ENCODE results near the gene FGFRL1. TPM values are rescaled to one million over a fixed set of nuclear protein-coding genes. Genes with fewer than 3 reads are reported as not detected.
A peak's percentile ranks its signal among the peaks of the same experiment; 100 is the strongest.
"Not testable (repeated sequence)": the region's sequence is repeated elsewhere in the genome, so short reads cannot be mapped to it uniquely, and the experiment has no call there.

The FGFRL1 gene
- total and polyA plus RNA-seq, 4 donors, result 6.9 to 32.9 (median 24.2) TPM

DNA sequence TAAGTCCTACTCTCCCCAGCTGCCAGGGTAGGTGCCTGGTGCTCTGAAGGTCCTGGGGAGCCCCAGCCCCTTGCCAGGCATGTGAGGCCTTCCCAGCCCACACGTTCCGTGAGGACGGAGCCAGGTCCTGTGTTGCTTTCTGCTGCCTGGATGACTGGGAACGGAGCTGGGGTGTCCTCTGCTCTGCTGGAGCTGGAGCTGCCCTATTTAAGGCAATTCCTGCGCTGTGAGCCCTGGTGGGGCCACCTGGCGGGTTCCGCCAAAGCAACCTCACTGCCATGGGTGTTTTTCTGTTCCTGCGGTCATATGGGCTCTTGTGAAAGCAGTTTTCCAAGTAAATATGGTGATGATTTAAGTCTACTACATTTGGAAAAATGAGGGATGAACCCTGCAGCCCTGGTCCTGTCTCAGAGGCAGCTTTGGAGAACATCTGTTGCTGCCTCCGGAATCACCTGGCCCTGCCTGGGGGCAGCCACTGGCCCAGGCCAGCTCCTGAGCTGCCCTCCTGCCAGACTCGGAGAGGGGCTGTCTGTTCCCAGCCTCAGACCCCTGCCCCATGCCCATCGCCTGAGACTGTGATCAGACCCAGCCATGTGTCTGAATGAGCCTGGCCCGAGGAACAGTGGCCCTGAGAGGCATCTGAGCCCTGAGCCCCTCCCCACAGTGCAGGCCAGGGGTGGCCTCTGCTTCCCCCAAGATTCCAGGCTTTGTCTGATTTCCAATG, 33.2 kb downstream of the FGFRL1 start:
- no peaks in the 10 kb centered on the region for H3K36me3 ChIP-seq (ENCODE audit: control insufficient read depth in 1 of 2, insufficient read depth in 2 of 2, low read length in 1 of 2)
- intact Hi-C loops (cut with DNase I), result loop anchor here in 1 of 2 donors (10.0 kb wide), 1 partner anchor 670 kb away; the partner anchor contains the start of gene SLBP
- peak overlapping the region; percentile 69 to 82 for H3K27ac ChIP-seq (ENCODE audit: low read depth in 1 of 2, low read length in 2 of 2)
- 70 to 74% methylated on average over 12 of the region's 12 CpGs for WGBS, 2 donors
- no peaks in the 10 kb centered on the region for H3K27me3 ChIP-seq (ENCODE audit: control insufficient read depth in 1 of 2, insufficient read depth in 2 of 2, low read length in 1 of 2)
- H3K9me3 ChIP-seq (ENCODE audit: control insufficient read depth, low read length), result no peaks in the 10 kb centered on the region
- ATAC-seq (ENCODE audit: low FRiP score) (no peak), DNase-seq (peak; percentile 58 to 77)
- H3K4me1 ChIP-seq (ENCODE audit: control insufficient read depth in 1 of 2, insufficient read depth in 2 of 2, low read length in 2 of 2), result no peaks in the 10 kb centered on the region
- H3K4me3 ChIP-seq (ENCODE audit: low read length in 2 of 2), result no peak overlapping the region

DNA sequence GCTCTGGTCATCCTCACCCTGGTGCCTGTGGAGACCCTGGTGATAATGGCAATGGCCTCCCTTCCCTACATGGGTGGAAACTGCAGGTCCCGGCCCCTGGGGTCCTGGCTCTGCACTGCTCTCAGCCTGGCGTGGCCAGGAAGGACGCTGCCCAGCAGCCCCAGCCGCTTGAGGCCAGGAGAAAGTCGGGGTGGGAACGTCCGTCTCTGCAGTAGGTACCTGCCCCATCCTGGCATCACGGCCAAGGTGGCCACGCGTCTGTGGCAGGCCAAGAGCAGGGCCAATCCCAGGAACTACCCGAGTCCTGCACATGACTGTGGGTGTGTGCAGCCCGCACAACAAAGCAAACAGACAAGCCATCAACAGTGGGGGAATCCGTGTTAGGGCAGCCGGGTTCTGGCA, 33.8 kb downstream of the FGFRL1 start:
- Histone ChIP-seq H3K27me3 (ENCODE audit: control insufficient read depth in 1 of 2, insufficient read depth in 2 of 2, low read length in 1 of 2) (no peaks in the 10 kb centered on the region), H3K4me1 (ENCODE audit: control insufficient read depth in 1 of 2, insufficient read depth in 2 of 2, low read length in 2 of 2) (no peaks in the 10 kb centered on the region), H3K36me3 (ENCODE audit: control insufficient read depth in 1 of 2, insufficient read depth in 2 of 2, low read length in 1 of 2) (no peaks in the 10 kb centered on the region), H3K27ac (ENCODE audit: low read depth in 1 of 2, low read length in 2 of 2) (peak overlapping the region in 1 of 2 donors; percentile 82), H3K4me3 (ENCODE audit: low read length in 2 of 2) (no peak overlapping the region), H3K9me3 (ENCODE audit: control insufficient read depth, low read length) (no peaks in the 10 kb centered on the region)
- DNase-seq (peak; percentile 48 to 70), ATAC-seq (ENCODE audit: low FRiP score) (no peak)
- 91 to 92% methylated on average over 14 of the region's 14 CpGs for WGBS, 2 donors
- intact Hi-C loops (cut with DNase I), result loop anchor here in 1 of 2 donors (10.0 kb wide), 1 partner anchor 670 kb away; the partner anchor contains the start of gene SLBP

DNA sequence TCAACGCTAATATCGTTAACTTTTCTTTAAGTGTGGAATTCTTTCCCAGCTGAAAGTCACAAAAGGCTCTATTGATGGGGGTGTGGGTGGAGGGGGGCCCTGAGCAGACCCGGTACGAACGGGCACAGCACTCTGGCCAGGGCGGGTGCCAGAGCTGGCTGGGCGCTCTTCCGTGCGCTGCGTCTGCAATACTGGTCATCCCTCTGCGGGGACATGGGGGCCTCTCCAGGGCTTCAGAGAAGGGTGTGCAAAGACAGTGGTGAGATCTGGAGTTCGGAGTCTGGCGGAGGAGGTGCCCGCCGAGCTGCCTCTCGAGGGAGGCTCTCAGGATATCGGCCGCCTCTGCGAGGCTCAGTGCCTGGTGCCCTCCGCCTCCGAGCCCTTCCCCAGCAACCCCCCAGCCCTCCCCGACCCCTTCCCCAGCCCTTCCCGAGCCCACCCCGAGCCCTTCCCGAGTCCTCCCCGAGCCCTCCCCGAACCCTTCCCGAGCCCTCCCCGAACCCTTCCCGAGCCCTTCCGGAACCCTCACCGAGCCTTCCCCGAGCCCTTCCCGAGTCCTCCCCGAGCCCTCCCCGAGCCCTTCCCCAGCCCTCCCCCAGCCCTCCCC, 34.3 kb downstream of the FGFRL1 start:
- no peaks in the 10 kb centered on the region for H3K4me1 ChIP-seq (ENCODE audit: control insufficient read depth in 1 of 2, insufficient read depth in 2 of 2, low read length in 2 of 2)
- DNase-seq, result peak; percentile 40 to 76
- H3K36me3 ChIP-seq (ENCODE audit: control insufficient read depth in 1 of 2, insufficient read depth in 2 of 2, low read length in 1 of 2), result no peaks in the 10 kb centered on the region
- intact Hi-C loops (cut with DNase I), result loop anchor here in 1 of 2 donors (10.0 kb wide), 1 partner anchor 669 kb away; the partner anchor contains the start of gene SLBP
- H3K4me3 ChIP-seq (ENCODE audit: low read length in 2 of 2), result no peak overlapping the region
- H3K9me3 ChIP-seq (ENCODE audit: control insufficient read depth, low read length), result no peaks in the 10 kb centered on the region
- no peak for ATAC-seq (ENCODE audit: low FRiP score)
- H3K27ac ChIP-seq (ENCODE audit: low read depth in 1 of 2, low read length in 2 of 2), result no peak overlapping the region
- 81 to 82% methylated on average over 24 to 36 of the region's 36 CpGs for WGBS, 2 donors
- no peaks in the 10 kb centered on the region for H3K27me3 ChIP-seq (ENCODE audit: control insufficient read depth in 1 of 2, insufficient read depth in 2 of 2, low read length in 1 of 2)

DNA sequence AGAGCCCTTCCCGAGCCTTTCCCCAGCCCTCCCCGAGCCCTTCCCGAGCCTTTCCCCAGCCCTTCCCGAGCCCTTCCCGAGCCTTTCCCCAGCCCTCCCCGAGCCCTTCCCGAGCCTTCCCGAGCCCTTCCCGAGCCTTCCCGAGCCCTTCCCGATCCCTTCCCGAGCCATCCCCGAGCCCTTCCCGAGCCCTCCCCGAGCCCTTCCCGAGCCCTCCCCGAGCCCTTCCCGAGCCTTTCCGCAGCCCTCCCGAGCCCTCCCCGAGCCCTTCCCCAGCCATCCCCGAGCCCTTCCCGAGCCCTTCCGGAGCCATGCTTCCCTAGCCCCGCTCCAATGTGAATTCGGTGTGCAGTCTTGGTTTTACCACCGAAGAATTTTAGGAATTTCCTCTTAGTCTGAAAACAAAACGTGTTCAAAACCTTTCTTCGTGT, 35.2 kb downstream of the FGFRL1 start:
- not testable (repeated sequence) for H3K27ac ChIP-seq (ENCODE audit: low read depth in 1 of 2, low read length in 2 of 2); H3K36me3 ChIP-seq (ENCODE audit: control insufficient read depth in 1 of 2, insufficient read depth in 2 of 2, low read length in 1 of 2); H3K27me3 ChIP-seq (ENCODE audit: control insufficient read depth in 1 of 2, insufficient read depth in 2 of 2, low read length in 1 of 2); H3K9me3 ChIP-seq (ENCODE audit: control insufficient read depth, low read length); H3K4me3 ChIP-seq (ENCODE audit: low read length in 2 of 2); ATAC-seq (ENCODE audit: low FRiP score); H3K4me1 ChIP-seq (ENCODE audit: control insufficient read depth in 1 of 2, insufficient read depth in 2 of 2, low read length in 2 of 2)
- DNase-seq, result peak; percentile 75 to 89
- WGBS, 2 donors, result 12 to 17% methylated on average over 29 of the region's 29 CpGs
- intact Hi-C loops (cut with DNase I), result loop anchor here in 1 of 2 donors (10.0 kb wide), 1 partner anchor 668 kb away; the partner anchor contains the start of gene SLBP

DNA sequence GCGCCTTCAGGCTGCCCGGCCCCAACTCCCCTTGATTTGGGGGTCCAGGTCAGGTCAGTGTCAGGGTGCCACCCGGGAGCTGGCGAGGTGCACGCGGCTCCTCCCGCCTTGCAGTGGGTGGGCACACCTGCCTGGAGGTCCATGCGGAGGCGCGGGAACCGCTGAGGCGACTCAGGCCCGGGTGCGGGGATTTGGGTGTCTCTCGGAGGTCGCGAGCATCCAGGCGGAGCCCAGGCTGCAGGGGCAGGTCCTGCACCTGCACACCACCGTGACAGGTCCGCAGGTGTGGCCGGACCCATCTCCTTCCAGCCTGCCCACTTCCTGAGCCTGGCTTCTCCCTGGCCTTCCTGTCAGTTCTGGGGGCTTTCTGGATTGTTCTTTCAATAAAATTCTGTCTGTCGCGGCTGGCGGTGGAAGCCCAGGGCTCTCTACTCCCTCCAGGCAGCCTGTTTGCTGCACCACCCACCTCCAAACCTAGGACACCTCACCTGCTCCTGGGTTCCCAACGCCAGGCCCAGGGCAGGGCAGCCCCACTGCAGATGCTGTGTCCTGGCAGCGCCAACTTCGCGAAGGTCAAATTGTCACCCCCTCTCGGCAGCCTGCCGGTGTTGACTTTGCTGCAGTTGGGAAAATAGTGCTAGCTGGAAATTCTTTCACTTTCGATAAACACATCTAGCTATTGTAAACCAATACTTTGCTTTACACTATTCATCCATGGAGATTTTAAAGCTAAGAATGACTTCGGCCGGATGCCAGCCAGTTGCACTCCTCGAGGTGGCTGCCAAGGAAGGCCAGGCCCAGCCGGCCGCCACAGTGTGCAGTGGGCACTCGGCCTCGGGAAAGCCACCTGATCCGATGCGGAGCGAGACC, 35.9 kb downstream of the FGFRL1 start:
- Histone ChIP-seq H3K4me1 (ENCODE audit: control insufficient read depth in 1 of 2, insufficient read depth in 2 of 2, low read length in 2 of 2) (no peaks in the 10 kb centered on the region), H3K27ac (ENCODE audit: low read depth in 1 of 2, low read length in 2 of 2) (no peak overlapping the region), H3K4me3 (ENCODE audit: low read length in 2 of 2) (no peak overlapping the region), H3K9me3 (ENCODE audit: control insufficient read depth, low read length) (no peaks in the 10 kb centered on the region), H3K36me3 (ENCODE audit: control insufficient read depth in 1 of 2, insufficient read depth in 2 of 2, low read length in 1 of 2) (no peaks in the 10 kb centered on the region), H3K27me3 (ENCODE audit: control insufficient read depth in 1 of 2, insufficient read depth in 2 of 2, low read length in 1 of 2) (no peaks in the 10 kb centered on the region)
- intact Hi-C loops (cut with DNase I), result loop anchor here in 1 of 2 donors (10.0 kb wide), 1 partner anchor 667 kb away; the partner anchor contains the start of gene SLBP
- 38 to 45% methylated on average over 38 to 41 of the region's 41 CpGs for WGBS, 2 donors
- ATAC-seq (ENCODE audit: low FRiP score) (no peak), DNase-seq (peak; percentile 56 to 80)

DNA sequence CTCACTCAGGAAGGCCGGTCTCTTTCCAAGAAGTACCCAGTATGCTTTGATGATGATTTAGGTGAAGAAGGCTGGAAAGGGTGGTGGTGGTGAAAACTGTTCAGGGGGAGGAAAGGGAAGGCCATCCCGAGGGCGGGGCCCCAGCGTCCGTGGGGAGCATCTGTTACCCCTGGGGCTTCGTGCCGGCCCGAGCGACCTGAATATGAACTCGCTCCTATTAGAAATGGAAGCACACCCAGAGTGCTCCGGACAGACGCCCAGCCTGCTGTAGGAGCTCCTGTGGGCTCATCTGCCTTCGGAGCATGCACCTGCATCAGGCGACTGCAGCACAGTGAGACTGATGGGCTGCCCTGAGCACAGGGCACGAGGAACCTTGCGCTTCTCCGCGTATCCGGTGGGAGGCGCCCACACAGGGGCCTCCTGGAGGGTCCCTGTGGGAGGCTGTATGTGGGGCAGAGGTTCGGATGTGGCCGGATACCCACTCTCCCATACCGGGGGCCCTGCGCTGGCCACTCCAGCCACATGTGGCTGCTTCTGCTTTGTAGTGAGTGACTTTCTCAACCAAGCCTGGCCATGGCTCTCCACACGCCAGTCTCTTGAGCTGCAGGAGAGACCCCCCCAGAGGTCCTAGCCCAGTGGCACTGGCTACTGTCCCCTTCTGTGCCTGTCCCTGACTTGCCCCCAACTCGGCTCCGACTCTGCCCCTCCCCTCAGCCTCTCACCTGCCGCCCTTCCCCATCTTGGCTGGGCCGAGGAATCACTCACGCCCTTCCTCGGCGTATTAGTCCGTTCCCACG, 36.7 kb downstream of the FGFRL1 start:
- no peaks in the 10 kb centered on the region for H3K9me3 ChIP-seq (ENCODE audit: control insufficient read depth, low read length)
- 83 to 86% methylated on average over 33 to 34 of the region's 34 CpGs for WGBS, 2 donors
- H3K4me1 ChIP-seq (ENCODE audit: control insufficient read depth in 1 of 2, insufficient read depth in 2 of 2, low read length in 2 of 2), result no peaks in the 10 kb centered on the region
- intact Hi-C loops (cut with DNase I), result loop anchor here in 1 of 2 donors (10.0 kb wide), 1 partner anchor 667 kb away; the partner anchor contains the start of gene SLBP
- DNase-seq (peak; percentile 44 to 79), ATAC-seq (ENCODE audit: low FRiP score) (no peak)
- no peak overlapping the region for H3K27ac ChIP-seq (ENCODE audit: low read depth in 1 of 2, low read length in 2 of 2)
- no peaks in the 10 kb centered on the region for H3K27me3 ChIP-seq (ENCODE audit: control insufficient read depth in 1 of 2, insufficient read depth in 2 of 2, low read length in 1 of 2)
- H3K36me3 ChIP-seq (ENCODE audit: control insufficient read depth in 1 of 2, insufficient read depth in 2 of 2, low read length in 1 of 2), result no peaks in the 10 kb centered on the region
- no peak overlapping the region for H3K4me3 ChIP-seq (ENCODE audit: low read length in 2 of 2)

DNA sequence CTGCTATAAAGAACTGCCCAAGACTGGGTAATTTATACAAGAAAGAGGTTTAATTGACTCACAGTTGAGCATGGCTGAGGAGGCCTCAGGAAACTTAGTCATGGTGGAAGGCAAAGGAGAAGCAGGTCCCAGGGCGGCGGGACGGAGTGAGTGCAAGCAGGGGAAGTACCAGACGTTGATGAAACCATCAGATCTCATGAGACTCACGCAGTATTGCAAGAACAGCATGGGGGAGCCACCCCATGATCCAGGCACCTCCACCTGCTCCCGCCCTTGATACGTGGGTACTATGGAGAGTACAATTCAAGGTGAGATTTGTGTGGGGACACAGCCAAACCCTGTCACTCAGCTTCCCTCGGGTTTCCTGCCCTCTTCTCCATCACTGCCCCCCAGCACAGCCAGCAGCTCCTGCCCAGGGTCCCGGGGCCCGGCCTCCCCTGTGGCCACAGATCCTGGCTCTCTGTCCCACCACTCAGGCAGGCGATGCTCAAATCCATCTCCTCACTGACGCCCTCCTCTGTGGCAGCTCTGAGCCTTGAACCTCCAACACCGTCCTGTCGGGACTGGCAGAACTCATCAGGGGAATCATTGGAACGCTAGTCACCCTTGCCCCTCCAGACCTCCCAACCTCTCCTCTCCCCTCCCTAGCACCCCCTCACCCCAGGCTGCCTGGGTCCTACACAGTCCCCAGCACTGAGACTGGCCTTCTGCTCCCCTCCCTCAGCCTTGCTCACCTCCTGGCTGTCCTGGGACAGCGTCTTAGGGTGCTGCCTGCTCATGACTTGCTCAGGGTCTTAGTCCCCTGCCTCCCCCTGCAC, 37.6 kb downstream of the FGFRL1 start:
- DNase-seq (peak in 1 of 2 donors; percentile 43), ATAC-seq (ENCODE audit: low FRiP score) (no peak)
- 84 to 91% methylated on average over 16 of the region's 16 CpGs for whole genome bisulfite sequencing, 2 donors
- no peaks in the 10 kb centered on the region for H3K4me1 ChIP-seq (ENCODE audit: control insufficient read depth in 1 of 2, insufficient read depth in 2 of 2, low read length in 2 of 2)
- no peaks in the 10 kb centered on the region for H3K9me3 ChIP-seq (ENCODE audit: control insufficient read depth, low read length)
- no peaks in the 10 kb centered on the region for H3K27me3 ChIP-seq (ENCODE audit: control insufficient read depth in 1 of 2, insufficient read depth in 2 of 2, low read length in 1 of 2)
- H3K27ac ChIP-seq (ENCODE audit: low read depth in 1 of 2, low read length in 2 of 2), result no peak overlapping the region
- no peak overlapping the region for H3K4me3 ChIP-seq (ENCODE audit: low read length in 2 of 2)
- intact Hi-C loops (cut with DNase I), result loop anchor here in 1 of 2 donors (10.0 kb wide), 1 partner anchor 666 kb away; the partner anchor contains the start of gene SLBP
- no peaks in the 10 kb centered on the region for H3K36me3 ChIP-seq (ENCODE audit: control insufficient read depth in 1 of 2, insufficient read depth in 2 of 2, low read length in 1 of 2)
